Measurements from ENCODE around the gene ARF1. TPM values are rescaled to one million over a fixed set of nuclear protein-coding genes. Genes with fewer than 3 reads are reported as not detected.

ARF1 gene
- polyA plus RNA-seq, 1 donor (not counting 4 experiments of a cell fraction or from before 2014, with no cell fraction given), result 295 TPM

GRCh38 chr1:228097333-228098081 lies 15.0 kb downstream of the ARF1 start:
- peaks cover 68% of the 10 kb centered on the region for H4K20me1 ChIP-seq (ENCODE audit: control insufficient read depth, extremely low read depth, insufficient read depth, low read length)
- no peak for TF ChIP-seq CTCF (optimal IDR thresholded peaks at IDR 0.05 in 1 of 3, IDR thresholded peaks at IDR 0.05 in 1 of 3, conservative IDR thresholded peaks at IDR 0.05 in 1 of 3; ENCODE audit: extremely low read depth in 1 of 3, insufficient read depth in 2 of 3, low read length in 3 of 3)
- no peak for TF ChIP-seq EZH2 (IDR thresholded peaks at IDR 0.05; ENCODE audit: low read length)
- no peak overlapping the region for H3K4me2 ChIP-seq (ENCODE audit: control insufficient read depth, extremely low read depth, insufficient read depth, low read depth, low read length)
- no peak for FAIRE-seq
- no peak for DNase-seq (ENCODE audit: low read depth, low spot score)
- H2AFZ ChIP-seq (ENCODE audit: control insufficient read depth, low read length), result no peak overlapping the region
- no peak overlapping the region for H3K4me3 ChIP-seq (ENCODE audit: control insufficient read depth in 2 of 3, extremely low read depth in 1 of 3, insufficient read depth in 2 of 3, low read depth in 1 of 3, low read length in 3 of 3)
- peaks cover 5% of the 10 kb centered on the region for H3K9me3 ChIP-seq (ENCODE audit: control insufficient read depth, low read depth, low read length)
- peaks cover 8% of the 10 kb centered on the region for H3K4me1 ChIP-seq (ENCODE audit: control insufficient read depth, extremely low read depth, insufficient read depth, low read length)
- dilution Hi-C loops (cut with MboI; ENCODE audit: extremely low pct_ligation_motif_present, low sequenced_read_pairs), result no loop called here
- H3K9ac ChIP-seq (ENCODE audit: control insufficient read depth, extremely low read depth, insufficient read depth, low read length), result no peak overlapping the region
- H3K9me1 ChIP-seq (ENCODE audit: control insufficient read depth, extremely low read depth, insufficient read depth, low read length), result peaks cover 4% of the 10 kb centered on the region
- peaks cover 90% of the 10 kb centered on the region for H3K79me2 ChIP-seq (ENCODE audit: control insufficient read depth, insufficient read depth, low read length)
- peaks cover 29 to 42% of the 10 kb centered on the region in 2 experiments for H3K36me3 ChIP-seq (ENCODE audit: control insufficient read depth in 2 of 2, extremely low read depth in 1 of 2, insufficient read depth in 2 of 2, low read length in 2 of 2)
- H3K27me3 ChIP-seq (ENCODE audit: control insufficient read depth, extremely low read depth, insufficient read depth, low read length), result no peaks in the 10 kb centered on the region
- no peak overlapping the region for H3K27ac ChIP-seq (ENCODE audit: control insufficient read depth, insufficient read depth, low read length)

GRCh38 chr1:228098323-228098931 lies 15.9 kb downstream of the ARF1 start:
- H3K9me1 ChIP-seq (ENCODE audit: control insufficient read depth, extremely low read depth, insufficient read depth, low read length), result peaks cover 4% of the 10 kb centered on the region
- H2AFZ ChIP-seq (ENCODE audit: control insufficient read depth, low read length), result no peak overlapping the region
- DNase-seq (ENCODE audit: low read depth, low spot score), result no peak
- H3K36me3 ChIP-seq (ENCODE audit: control insufficient read depth in 2 of 2, extremely low read depth in 1 of 2, insufficient read depth in 2 of 2, low read length in 2 of 2), result peaks cover 27 to 40% of the 10 kb centered on the region in 2 experiments
- no peak overlapping the region for H3K27ac ChIP-seq (ENCODE audit: control insufficient read depth, insufficient read depth, low read length)
- H3K4me1 ChIP-seq (ENCODE audit: control insufficient read depth, extremely low read depth, insufficient read depth, low read length), result no peaks in the 10 kb centered on the region
- H3K27me3 ChIP-seq (ENCODE audit: control insufficient read depth, extremely low read depth, insufficient read depth, low read length), result no peaks in the 10 kb centered on the region
- H4K20me1 ChIP-seq (ENCODE audit: control insufficient read depth, extremely low read depth, insufficient read depth, low read length), result peaks cover 58% of the 10 kb centered on the region
- FAIRE-seq, result no peak
- H3K9me3 ChIP-seq (ENCODE audit: control insufficient read depth, low read depth, low read length), result peaks cover 5% of the 10 kb centered on the region
- TF ChIP-seq EZH2 (IDR thresholded peaks at IDR 0.05; ENCODE audit: low read length) (no peak), CTCF (optimal IDR thresholded peaks at IDR 0.05 in 1 of 3, IDR thresholded peaks at IDR 0.05 in 1 of 3, conservative IDR thresholded peaks at IDR 0.05 in 1 of 3; ENCODE audit: extremely low read depth in 1 of 3, insufficient read depth in 2 of 3, low read length in 3 of 3) (no peak)
- H3K4me2 ChIP-seq (ENCODE audit: control insufficient read depth, extremely low read depth, insufficient read depth, low read depth, low read length), result no peak overlapping the region
- H3K4me3 ChIP-seq (ENCODE audit: control insufficient read depth in 2 of 3, extremely low read depth in 1 of 3, insufficient read depth in 2 of 3, low read depth in 1 of 3, low read length in 3 of 3), result no peak overlapping the region
- dilution Hi-C loops (cut with MboI; ENCODE audit: extremely low pct_ligation_motif_present, low sequenced_read_pairs), result no loop called here
- peaks cover 81% of the 10 kb centered on the region for H3K79me2 ChIP-seq (ENCODE audit: control insufficient read depth, insufficient read depth, low read length)
- H3K9ac ChIP-seq (ENCODE audit: control insufficient read depth, extremely low read depth, insufficient read depth, low read length), result no peak overlapping the region

All from keratinocyte (primary cell).